Hematopoietic multipotent progenitor cell treated with erythropoietin and hydrocortisone succinate and interleukin-3 and kit ligand, for 6 days (in vitro differentiated cells): ENCODE results near the gene MFAP3.
"Not testable (repeated sequence)": the region's sequence is repeated elsewhere in the genome, so short reads cannot be mapped to it uniquely, and the experiment has no call there.

Experiments
- DNase-seq: peaks from one replicate; pipeline ENCODE4 v3.0.0-alpha.2; 2015

The MFAP3 gene

DNA sequence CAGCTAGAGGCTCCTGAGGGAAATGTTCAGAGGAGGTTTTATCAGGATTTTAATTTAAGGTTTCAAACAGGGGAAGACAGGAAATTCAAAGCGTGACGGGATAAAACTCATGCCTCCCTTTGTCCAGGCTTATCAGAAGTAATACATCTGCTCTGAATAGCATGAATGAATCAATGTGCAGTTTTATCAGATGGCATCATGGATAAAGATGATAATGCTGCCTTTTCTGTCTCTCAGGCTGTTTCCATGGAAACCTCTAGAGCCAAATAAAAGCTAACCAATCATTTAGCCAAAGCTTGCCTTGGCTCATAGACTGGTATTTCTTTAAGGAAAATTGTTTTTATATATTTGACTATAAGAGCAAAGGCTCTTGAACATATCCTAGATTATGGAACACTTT, 16.4 kb downstream of the MFAP3 start:
- peak; percentile 19 for DNase-seq

- DNase-seq, result no peak
These were observed 19.6 kb downstream of the MFAP3 start for GRCh38 chr5:154058055-154059038.

GRCh38 chr5:154059039-154059430, 20.3 kb downstream of the MFAP3 start:
- DNase-seq, result no peak

DNA sequence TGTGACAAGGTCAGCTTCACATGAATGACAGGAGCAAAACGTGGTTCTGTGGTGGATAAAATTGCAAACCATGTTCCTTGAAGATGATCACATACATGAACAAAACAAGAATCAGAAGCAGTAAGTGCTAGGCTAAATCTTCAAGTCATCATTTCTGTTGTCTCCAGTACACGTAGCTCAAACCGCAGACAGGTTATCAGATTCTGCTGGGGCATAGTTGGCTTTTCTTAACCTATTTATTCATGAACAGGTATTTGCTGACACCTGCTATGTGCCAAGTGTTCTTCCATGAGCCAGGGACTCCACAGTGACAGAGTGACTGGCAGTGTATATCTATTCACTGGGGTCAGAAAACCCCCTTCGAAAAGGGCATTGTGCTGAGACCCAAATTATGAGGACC, 20.8 kb downstream of the MFAP3 start:
- no peak for DNase-seq

- DNase-seq, result no peak
These were observed 21.8 kb downstream of the MFAP3 start for GRCh38 chr5:154060606-154061005.

- DNase-seq, result no peak
These were observed 24.6 kb downstream of the MFAP3 start for GRCh38 chr5:154063372-154063771.

DNA sequence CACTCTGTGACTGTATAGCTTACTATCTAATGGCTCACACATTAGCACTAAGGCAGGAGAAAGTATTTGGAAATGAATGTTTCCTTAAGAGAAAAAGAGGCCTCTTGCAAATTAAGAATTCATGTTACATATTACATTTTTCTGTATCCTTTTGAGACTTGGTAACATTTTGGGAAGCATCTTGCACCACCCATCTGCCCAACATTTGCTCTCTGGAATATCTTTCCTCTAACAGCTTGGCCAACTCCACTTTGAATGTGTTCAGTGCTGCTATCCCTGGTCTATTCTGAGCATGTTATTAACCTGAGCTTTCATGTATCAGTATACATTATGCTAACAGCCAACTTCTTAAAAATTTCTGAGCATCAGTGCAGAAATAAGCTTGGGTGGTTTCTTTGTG, 27.2 kb downstream of the MFAP3 start:
- DNase-seq, result no peak

DNA sequence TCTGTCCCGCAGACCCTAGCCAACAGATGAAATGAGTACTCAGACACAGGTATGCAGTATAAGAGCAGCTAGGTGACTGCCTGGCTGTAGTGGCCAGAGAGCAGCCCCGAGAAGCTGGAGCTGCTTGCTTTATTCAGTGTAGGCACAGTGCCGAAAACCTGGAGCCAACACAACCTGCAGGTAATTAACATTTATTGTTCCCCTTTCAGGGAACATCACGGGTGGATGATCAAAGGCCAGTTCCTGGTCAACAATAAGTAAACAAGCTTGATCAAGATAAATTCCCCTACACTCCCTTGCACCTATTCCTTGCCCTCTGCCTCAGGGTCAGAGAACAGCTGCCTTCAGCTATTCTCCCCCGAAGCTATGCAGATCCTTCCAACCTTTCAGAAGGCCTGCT, 31.1 kb downstream of the MFAP3 start:
- not testable (repeated sequence) for DNase-seq

DNA sequence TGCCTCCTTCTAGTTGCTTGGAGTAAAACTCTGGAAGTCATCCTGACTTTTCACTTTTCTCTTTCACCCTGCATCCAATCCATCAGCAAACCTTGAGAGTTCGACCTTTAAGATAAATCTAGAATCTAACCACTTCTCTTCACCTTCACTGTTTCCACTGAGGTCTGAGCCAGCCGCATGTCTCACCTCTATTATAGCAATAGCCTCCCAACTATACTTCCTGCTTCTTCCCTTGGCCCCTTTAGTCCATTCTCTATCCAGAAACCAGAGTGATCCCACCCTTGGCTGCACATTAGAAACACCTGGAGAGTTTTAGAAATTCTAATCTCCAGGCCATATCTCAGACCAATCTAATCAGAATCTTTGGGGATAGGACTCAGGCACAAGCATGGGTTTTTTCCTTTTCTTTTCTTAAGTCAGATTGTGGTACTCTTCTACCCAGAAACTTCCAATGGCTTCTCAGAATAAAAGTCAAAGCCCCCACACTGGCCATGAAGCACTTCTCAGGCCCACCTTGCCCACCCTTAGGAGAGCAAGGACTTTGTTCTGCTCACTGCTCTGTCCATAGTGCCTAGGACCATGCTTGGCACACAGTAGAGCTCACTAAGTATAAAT, 33.1 kb downstream of the MFAP3 start:
- no peak for DNase-seq

GRCh38 chr5:154072414-154073171, 33.8 kb downstream of the MFAP3 start:
- peak; percentile 91 for DNase-seq

- DNase-seq, result no peak
These were observed 37.6 kb downstream of the MFAP3 start for GRCh38 chr5:154076240-154076922.

- DNase-seq, result no peak
These were observed 38.9 kb downstream of the MFAP3 start for GRCh38 chr5:154077696-154078095.

DNA sequence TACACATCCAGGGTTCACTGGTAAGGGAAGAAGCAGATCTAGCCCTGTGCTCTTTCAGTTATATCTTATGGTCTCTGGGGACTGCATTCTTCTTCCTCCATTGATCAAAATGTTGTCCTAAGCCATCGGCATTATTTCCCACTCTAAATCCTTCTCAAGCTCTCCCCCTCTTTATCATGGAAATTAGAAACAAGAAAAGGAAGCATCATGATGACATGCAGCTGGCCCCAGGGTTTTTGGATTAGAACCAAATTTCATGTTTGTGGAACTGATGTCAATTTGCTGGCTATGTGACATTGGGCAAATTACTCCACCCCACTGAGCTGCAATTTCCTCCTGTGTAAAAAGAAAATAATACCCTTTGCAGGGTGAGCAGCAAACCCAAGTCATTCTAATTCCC, 39.5 kb downstream of the MFAP3 start:
- DNase-seq, result no peak

DNA sequence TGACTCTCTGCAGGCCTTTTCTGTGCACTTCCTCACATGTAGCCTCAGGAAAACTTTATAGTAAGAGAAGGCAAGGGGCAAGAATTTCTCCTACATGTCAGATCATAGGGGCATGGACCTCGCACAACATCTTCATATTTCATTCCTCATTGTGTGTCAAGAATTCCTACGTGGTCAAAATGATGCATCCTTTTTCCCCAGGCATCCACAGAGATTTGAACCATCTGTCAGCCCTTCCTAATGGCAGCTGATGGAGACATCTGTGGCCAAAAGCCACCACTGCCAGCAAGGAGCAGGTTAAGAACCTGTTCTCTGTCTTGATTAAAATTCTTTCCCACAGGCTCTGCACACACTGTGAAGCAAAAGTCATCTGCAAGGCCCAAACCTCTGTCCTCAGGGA, 42.5 kb downstream of the MFAP3 start:
- no peak for DNase-seq

- no peak for DNase-seq
These were observed 45.4 kb downstream of the MFAP3 start for GRCh38 chr5:154084062-154084639.

DNA sequence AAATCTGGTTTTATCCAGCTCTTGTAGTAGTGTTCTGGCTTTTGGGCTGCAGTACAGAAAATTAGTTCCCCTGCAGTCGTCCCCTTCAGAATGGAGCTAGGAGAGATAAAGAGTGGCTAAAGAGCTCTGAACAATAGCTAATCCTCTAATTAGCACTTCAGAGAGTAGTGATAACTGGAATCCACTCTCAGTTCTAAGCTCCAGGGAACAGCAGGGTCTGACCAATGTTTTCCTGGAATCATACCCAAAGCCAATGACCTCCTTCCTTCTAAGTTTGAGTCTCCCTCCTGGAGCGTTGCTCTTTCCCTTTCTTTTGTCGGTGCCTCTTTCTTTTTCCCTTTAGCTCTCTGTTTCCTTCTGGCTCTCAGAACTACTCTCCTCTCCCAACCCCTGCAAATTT, 47.4 kb downstream of the MFAP3 start:
- no peak for DNase-seq

DNA sequence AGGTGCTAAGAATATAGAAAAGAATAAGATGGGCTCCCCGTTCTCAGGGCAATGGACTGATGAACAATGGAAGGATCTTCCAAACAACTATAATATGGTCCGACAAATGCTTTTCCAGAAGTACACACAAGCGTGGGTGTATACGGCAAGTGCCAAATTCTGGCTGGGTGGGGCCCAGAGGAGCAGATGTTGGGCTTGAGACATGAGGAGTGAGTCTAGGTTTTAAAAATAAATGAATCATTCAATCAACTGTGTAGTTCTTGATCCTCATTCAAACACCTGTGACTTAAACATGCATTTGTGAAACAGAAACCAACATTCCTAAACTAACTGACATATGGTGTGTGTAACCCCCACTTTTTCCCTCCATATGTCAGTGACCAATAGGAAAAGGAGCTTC, 47.9 kb downstream of the MFAP3 start:
- no peak for DNase-seq

GRCh38 chr5:154087260-154087659, 48.5 kb downstream of the MFAP3 start:
- DNase-seq, result peak; percentile 12

- DNase-seq, result no peak
These were observed 50.0 kb downstream of the MFAP3 start for GRCh38 chr5:154088801-154089200.

- no peak for DNase-seq
These were observed 51.9 kb downstream of the MFAP3 start for GRCh38 chr5:154090656-154091055.

GRCh38 chr5:154092356-154093141, 53.8 kb downstream of the MFAP3 start:
- DNase-seq, result no peak

- DNase-seq, result no peak
These were observed 54.4 kb downstream of the MFAP3 start for GRCh38 chr5:154093142-154093532.
